Mammary epithelial cell (primary cell): ENCODE results near the gene MAGIX.

Experiments used
- EZH2 ChIP-seq: IDR thresholded peaks from 2 replicates; pipeline ENCODE4 v1.6.1; 2012; ENCODE audit warnings: low read length, inconsistent platforms, borderline replicate concordance
- TF ChIP-seq, protein P1 (sequence below), 2 donors: IDR thresholded peaks in 1 of 2; conservative IDR thresholded peaks in 1 of 2; 2 replicates each; pipeline ENCODE4 v1.5.1; 2011 to 2012; ENCODE audit warnings: inconsistent platforms in 2 of 2, low read length in 2 of 2, mild to moderate bottlenecking in 2 of 2, control low read depth in 1 of 2, low read depth in 1 of 2; ENCODE audit not compliant: insufficient read depth in 1 of 2; ENCODE audit errors: extremely low read depth in 1 of 2

DNA sequence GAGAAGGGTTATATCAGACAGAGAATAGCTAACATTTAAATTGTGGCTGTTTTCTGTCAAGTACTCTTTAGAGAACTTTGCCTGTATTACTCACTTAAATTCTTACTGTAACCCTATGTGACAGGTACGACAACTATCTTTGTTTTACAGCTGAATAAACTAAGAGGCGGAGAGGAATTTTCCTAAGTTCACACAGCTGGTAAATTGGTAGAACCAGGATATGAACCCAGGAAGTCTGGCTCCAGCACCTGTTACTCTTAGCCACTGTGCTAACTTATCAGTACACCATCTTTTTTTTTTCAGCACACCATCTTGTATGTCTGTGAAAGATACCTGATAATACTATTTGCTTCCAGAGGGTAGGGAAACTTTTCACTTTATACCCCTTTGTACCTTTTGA lies 39.5 kb downstream of the MAGIX start:
- TF ChIP-seq, protein P1, sequence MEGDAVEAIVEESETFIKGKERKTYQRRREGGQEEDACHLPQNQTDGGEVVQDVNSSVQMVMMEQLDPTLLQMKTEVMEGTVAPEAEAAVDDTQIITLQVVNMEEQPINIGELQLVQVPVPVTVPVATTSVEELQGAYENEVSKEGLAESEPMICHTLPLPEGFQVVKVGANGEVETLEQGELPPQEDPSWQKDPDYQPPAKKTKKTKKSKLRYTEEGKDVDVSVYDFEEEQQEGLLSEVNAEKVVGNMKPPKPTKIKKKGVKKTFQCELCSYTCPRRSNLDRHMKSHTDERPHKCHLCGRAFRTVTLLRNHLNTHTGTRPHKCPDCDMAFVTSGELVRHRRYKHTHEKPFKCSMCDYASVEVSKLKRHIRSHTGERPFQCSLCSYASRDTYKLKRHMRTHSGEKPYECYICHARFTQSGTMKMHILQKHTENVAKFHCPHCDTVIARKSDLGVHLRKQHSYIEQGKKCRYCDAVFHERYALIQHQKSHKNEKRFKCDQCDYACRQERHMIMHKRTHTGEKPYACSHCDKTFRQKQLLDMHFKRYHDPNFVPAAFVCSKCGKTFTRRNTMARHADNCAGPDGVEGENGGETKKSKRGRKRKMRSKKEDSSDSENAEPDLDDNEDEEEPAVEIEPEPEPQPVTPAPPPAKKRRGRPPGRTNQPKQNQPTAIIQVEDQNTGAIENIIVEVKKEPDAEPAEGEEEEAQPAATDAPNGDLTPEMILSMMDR (conservative IDR thresholded peaks at IDR 0.05 in 1 of 2, IDR thresholded peaks at IDR 0.05 in 1 of 2; ENCODE audit: extremely low read depth in 1 of 2, insufficient read depth in 1 of 2, low read depth in 1 of 2, low read length in 2 of 2) = no peak
- no peak for TF ChIP-seq EZH2
